8988T (cell line): Measurements from ENCODE around the gene MEGF6.

Experiments used
- DNase-seq: peaks from one replicate; pipeline ENCODE4 v3.0.0; 2011

MEGF6 gene

GRCh38 chr1:3479511-3480368 is 131.6 kb downstream of the MEGF6 start:
- no peak for DNase-seq

- no peak for DNase-seq
Measured at GRCh38 chr1:3478187-3478586, 133.1 kb downstream of the MEGF6 start.

GRCh38 chr1:3477241-3477995 is 133.9 kb downstream of the MEGF6 start:
- DNase-seq = peak; percentile 60

- DNase-seq = no peak
Measured at GRCh38 chr1:3476666-3477065, 134.6 kb downstream of the MEGF6 start.

- no peak for DNase-seq
Measured at GRCh38 chr1:3475839-3476573, 135.3 kb downstream of the MEGF6 start.

GRCh38 chr1:3474421-3474820 is 136.9 kb downstream of the MEGF6 start:
- no peak for DNase-seq

GRCh38 chr1:3474016-3474415 is 137.3 kb downstream of the MEGF6 start:
- DNase-seq = no peak

GRCh38 chr1:3473381-3473844 is 137.9 kb downstream of the MEGF6 start:
- no peak for DNase-seq

GRCh38 chr1:3472906-3473305 is 138.4 kb downstream of the MEGF6 start:
- DNase-seq = no peak

GRCh38 chr1:3472088-3472850 is 139.0 kb downstream of the MEGF6 start:
- DNase-seq = no peak

- DNase-seq = peak; percentile 69
Measured at GRCh38 chr1:3471356-3472087, 139.8 kb downstream of the MEGF6 start.

- DNase-seq = no peak
Measured at GRCh38 chr1:3470650-3471355, 140.5 kb downstream of the MEGF6 start.

GRCh38 chr1:3469849-3470649 is 141.3 kb downstream of the MEGF6 start:
- DNase-seq = peak; percentile 10

GRCh38 chr1:3469104-3469848 is 142.0 kb downstream of the MEGF6 start:
- DNase-seq = peak; percentile 11

GRCh38 chr1:3468236-3469103 is 142.8 kb downstream of the MEGF6 start:
- DNase-seq = peak; percentile 43

- DNase-seq = peak; percentile 16
Measured at GRCh38 chr1:3467096-3468036, 143.9 kb downstream of the MEGF6 start.
